T-helper 9 cell (primary cell): ENCODE data around the gene IRF1.

Experiments used
- DNase-seq: peaks from one replicate; pipeline ENCODE4 v3.0.0-alpha.2; 2020

Gene IRF1

DNA sequence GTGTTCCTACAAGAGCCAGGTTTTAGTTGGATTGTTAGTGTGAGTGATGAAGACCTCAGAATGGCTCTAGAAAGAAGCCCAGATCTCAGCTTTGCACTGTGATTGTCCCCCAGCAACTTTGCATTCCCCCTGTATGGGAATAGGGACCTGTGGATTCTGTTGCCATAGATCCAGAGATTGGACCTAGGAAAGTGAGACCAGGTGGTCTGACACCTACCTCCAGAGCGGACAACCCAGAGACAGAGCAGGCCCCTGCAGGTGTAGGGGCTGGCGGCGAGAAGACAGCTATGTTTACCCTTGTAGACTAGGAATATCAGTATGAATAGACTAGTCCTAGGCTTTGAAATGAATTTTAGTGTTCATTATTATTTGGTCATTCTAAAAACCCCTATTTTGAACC is 53.6 kb downstream of the IRF1 start:
- DNase-seq = no peak

GRCh38 chr5:132435886-132436285 is 54.7 kb downstream of the IRF1 start:
- no peak for DNase-seq

DNA sequence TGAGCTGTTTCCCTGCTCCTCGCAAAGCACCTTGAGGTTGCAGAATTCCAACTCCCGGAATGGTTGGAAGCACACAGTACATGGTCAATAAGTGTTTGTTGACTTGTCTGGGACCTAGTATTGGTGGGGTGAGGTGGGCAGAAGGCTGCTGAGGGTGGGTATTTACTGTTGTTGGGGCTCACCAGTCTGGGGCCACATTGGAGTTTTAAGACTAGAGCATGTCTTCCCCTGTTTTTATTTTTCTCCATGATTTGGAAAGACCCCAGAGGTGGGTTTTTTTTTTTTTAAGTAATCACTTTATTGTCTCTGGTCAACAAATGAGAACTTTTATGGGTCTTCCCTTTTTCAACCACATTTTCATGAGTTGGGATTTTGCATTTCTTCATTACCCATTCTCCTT is 55.1 kb downstream of the IRF1 start:
- DNase-seq = no peak

DNA sequence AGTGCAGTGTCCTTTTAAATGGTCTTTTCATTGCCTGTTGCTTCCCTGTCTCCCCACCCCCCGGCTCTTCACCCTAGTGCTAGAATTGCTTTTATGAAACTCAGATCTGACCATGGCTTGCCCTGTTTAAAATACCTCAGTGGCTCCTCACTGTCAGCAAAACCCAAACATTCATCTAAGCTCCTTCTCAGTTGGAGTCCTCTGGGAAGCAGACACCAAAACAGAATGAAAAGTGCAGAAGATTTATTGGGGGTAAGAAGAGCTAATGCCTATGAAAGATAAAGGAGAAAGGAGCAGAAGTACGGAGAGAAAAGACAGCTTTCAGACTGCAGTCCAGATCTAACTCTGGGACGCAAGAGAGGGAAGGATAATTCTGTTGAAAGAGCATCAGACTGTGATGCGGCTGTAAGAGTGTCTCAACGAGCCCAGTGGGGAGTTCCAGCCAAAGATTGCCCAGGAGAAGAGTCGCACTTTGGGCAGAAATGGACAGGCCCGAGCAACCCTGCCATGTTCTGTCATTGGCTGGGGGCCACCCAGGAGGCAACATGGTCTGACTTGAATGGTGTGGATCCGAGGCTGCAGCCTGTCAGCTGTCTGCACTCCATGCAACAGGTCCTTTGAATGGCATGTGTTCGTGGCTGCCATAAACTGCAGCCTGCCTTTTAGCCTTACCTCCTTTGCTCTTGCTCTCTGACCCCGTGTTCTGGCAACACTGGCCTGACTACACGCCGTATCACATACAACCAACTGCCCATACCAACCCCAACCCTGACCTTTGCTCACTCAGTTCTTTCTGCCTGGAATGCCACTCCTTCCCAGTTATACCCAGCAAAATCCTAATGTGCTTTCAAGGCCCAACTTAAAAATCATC is 55.9 kb downstream of the IRF1 start:
- no peak for DNase-seq

GRCh38 chr5:132433141-132433540 is 57.4 kb downstream of the IRF1 start:
- DNase-seq = no peak

DNA sequence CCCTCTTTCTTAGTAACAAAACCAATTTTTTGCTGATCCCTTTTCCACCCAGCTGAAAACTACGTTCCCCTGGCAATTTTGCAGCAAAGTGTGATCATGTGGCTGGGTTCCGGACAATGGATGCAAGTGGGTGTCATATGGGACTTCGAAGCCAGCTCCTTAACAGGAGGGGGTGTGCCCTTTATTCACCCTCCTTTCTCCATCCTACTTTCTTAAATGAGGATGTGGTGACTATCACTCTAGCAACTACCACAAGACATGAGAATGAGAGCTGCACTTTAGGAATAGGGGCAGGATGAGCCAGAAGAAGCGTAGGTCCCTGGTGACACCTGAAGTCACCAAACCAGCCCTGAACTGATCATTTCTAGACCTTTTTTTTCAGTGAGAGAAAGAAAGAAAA is 58.9 kb downstream of the IRF1 start:
- DNase-seq = no peak
